Spleen (tissue), 7 donors: ENCODE results near the gene EDN2.

Experiments
- POLR2A ChIP-seq, 3 donors: fragments of 450-650 bp; IDR thresholded peaks; one replicate each; pipeline ENCODE4 v1.5.1; 2017; ENCODE audit warnings: antibody characterized with exemption in 3 of 3, mild to moderate bottlenecking in 1 of 3
- POLR2AphosphoS5 ChIP-seq, 3 donors: sonication (generic); formaldehyde crosslinking; IDR thresholded peaks; one replicate each; pipeline ENCODE4 v1.5.1; 2017; ENCODE audit warnings: antibody characterized with exemption in 3 of 3
- TF ChIP-seq, protein P1 (sequence below), 11 experiments: fragments of 200-600 bp in 7 of 11; fragments of 450-650 bp in 4 of 11; sonication (generic) in 4 of 11; IDR thresholded peaks in 8 of 11; conservative IDR thresholded peaks in 3 of 11; 1 replicate in 7 of 11; 2 replicates in 4 of 11; pipeline versions ENCODE4 v1.4.0 to v1.8.0; 2016 to 2021; ENCODE audit warnings: antibody characterized with exemption in 11 of 11, inconsistent platforms in 4 of 11, mild to moderate bottlenecking in 1 of 11
- donor health status: DM: no; HTN: no; CAD: no; lungs with moderate emphysema.
- donor health status: DM: no; HTN: no; CAD: no.
- donor health status: DM: no; HTN: no; CAD: no.

DNA sequence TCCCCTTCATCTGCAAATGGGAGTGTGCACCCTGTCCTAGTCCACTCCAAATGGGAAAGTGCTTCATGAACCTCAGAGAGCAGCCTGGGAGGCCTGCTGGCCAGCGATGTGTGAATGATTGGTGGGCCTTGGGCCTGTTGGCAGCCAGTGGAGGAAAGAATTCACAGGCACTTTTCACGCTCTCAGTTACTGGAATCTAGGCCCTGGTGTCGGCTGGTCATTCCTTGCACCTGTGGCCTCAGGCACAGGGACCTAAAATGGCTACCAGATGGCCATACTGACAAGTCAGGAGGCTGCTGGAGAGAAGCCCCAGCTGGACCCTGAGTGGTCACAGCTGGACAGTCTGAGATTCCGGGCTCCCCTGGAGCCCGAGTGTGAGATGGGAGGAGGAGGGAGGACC, 18.4 kb upstream of the EDN2 start:
- TF ChIP-seq POLR2AphosphoS5 (IDR thresholded peaks at IDR 0.05): no peak
- TF ChIP-seq, protein P1, sequence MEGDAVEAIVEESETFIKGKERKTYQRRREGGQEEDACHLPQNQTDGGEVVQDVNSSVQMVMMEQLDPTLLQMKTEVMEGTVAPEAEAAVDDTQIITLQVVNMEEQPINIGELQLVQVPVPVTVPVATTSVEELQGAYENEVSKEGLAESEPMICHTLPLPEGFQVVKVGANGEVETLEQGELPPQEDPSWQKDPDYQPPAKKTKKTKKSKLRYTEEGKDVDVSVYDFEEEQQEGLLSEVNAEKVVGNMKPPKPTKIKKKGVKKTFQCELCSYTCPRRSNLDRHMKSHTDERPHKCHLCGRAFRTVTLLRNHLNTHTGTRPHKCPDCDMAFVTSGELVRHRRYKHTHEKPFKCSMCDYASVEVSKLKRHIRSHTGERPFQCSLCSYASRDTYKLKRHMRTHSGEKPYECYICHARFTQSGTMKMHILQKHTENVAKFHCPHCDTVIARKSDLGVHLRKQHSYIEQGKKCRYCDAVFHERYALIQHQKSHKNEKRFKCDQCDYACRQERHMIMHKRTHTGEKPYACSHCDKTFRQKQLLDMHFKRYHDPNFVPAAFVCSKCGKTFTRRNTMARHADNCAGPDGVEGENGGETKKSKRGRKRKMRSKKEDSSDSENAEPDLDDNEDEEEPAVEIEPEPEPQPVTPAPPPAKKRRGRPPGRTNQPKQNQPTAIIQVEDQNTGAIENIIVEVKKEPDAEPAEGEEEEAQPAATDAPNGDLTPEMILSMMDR (IDR thresholded peaks at IDR 0.05 in 8 of 11, conservative IDR thresholded peaks at IDR 0.05 in 3 of 11): no peak
- TF ChIP-seq POLR2A (IDR thresholded peaks at IDR 0.05): no peak
